HEK293 (cell line): ENCODE data around the gene CLDN6.

Source experiments
- CTCF ChIA-PET: fragments of 350-600 bp; formaldehyde crosslinking; extraction: SDS; loops from one replicate; lab custom pipeline; 2021; ENCODE audit warnings: antibody characterized with exemption; lab: Yijun Ruan, JAX
- POLR2A ChIA-PET: fragments of 300-600 bp; formaldehyde crosslinking; extraction: SDS; loops from one replicate; lab custom pipeline; 2020; ENCODE audit warnings: antibody characterized with exemption, inconsistent platforms; lab: Yijun Ruan, JAX
- H3K27ac ChIP-seq: fragments of 200-500 bp; sonication (Bioruptor generic); 2 replicates; pipeline ENCODE4 v1.5.1; 2014; ENCODE audit warnings: low read depth, low read length, control low read depth, inconsistent platforms; ENCODE audit errors: extremely low read depth
- H3K36me3 ChIP-seq, 2 experiments: fragments of 200-500 bp in 1 of 2; sonication (Bioruptor generic) in 1 of 2; 1 replicate in 1 of 2; 2 replicates in 1 of 2; pipeline ENCODE4 v1.5.1; 2014 to 2017; ENCODE audit warnings: inconsistent platforms in 2 of 2, low read length in 2 of 2; ENCODE audit not compliant: control insufficient read depth in 2 of 2, insufficient read depth in 1 of 2
- H3K4me1 ChIP-seq: fragments of 200-500 bp; sonication (Bioruptor generic); 2 replicates; pipeline ENCODE4 v1.5.1; 2014; ENCODE audit warnings: mild to moderate bottlenecking, low read length, inconsistent platforms; ENCODE audit not compliant: control insufficient read depth, insufficient read depth
- H3K4me3 ChIP-seq: 2 replicates; pipeline ENCODE4 v1.5.1; 2011; ENCODE audit warnings: low read depth, mild to moderate bottlenecking, control low read depth, low read length, moderate library complexity
- H3K9me3 ChIP-seq: fragments of 200-500 bp; sonication (Bioruptor generic); 2 replicates; pipeline ENCODE4 v1.5.1; 2014; ENCODE audit warnings: low read depth, low read length, inconsistent platforms; ENCODE audit not compliant: control insufficient read depth, insufficient read depth
- KLF7 ChIP-seq: fragments of 450-650 bp; formaldehyde crosslinking; IDR thresholded peaks from 2 replicates; pipeline ENCODE4 v1.5.1; 2016; ENCODE audit warnings: missing biosample characterization, missing genetic modification characterization, borderline replicate concordance
- MYNN ChIP-seq: fragments of 450-650 bp; formaldehyde crosslinking; IDR thresholded peaks from 2 replicates; pipeline ENCODE4 v1.5.1; 2016; ENCODE audit warnings: missing biosample characterization, missing genetic modification characterization, borderline replicate concordance
- REST ChIP-seq: fragments of 450-650 bp; formaldehyde crosslinking; IDR thresholded peaks from 2 replicates; pipeline ENCODE4 v1.5.1; 2016; ENCODE audit warnings: missing biosample characterization, missing genetic modification characterization
- SETDB1 ChIP-seq: IDR thresholded peaks from one replicate; pipeline ENCODE4 v1.6.1; 2017; ENCODE audit warnings: mild to moderate bottlenecking, low read length, moderate library complexity, mixed read lengths; ENCODE audit not compliant: insufficient read length
- SP2 ChIP-seq: fragments of 450-650 bp; formaldehyde crosslinking; IDR thresholded peaks from 2 replicates; pipeline ENCODE4 v1.5.1; 2016; ENCODE audit warnings: missing biosample characterization, missing genetic modification characterization
- TRIM28 ChIP-seq: IDR thresholded peaks from 2 replicates; pipeline ENCODE4 v1.6.1; 2011; ENCODE audit warnings: low read length, control low read depth, borderline replicate concordance
- ZBTB48 ChIP-seq: fragments of 450-650 bp; formaldehyde crosslinking; IDR thresholded peaks from 2 replicates; pipeline ENCODE4 v1.5.1; 2016; ENCODE audit warnings: missing biosample characterization, missing genetic modification characterization
- ZEB2 ChIP-seq: fragments of 450-650 bp; formaldehyde crosslinking; IDR thresholded peaks from 2 replicates; pipeline ENCODE4 v1.5.1; 2016; ENCODE audit warnings: missing biosample characterization, missing genetic modification characterization
- ZNF169 ChIP-seq: fragments of 450-650 bp; formaldehyde crosslinking; IDR thresholded peaks from 2 replicates; pipeline ENCODE4 v1.5.1; 2016; ENCODE audit warnings: missing biosample characterization, missing genetic modification characterization
- ZNF175 ChIP-seq: fragments of 450-650 bp; formaldehyde crosslinking; IDR thresholded peaks from 2 replicates; pipeline ENCODE4 v1.5.1; 2016; ENCODE audit warnings: missing biosample characterization, missing genetic modification characterization
- ZNF19 ChIP-seq: fragments of 450-650 bp; formaldehyde crosslinking; IDR thresholded peaks from 2 replicates; pipeline ENCODE4; 2016; ENCODE audit warnings: missing biosample characterization, missing genetic modification characterization, low read depth
- ZNF274 ChIP-seq, 2 experiments: fragments of 200-500 bp in 1 of 2; fragments of 450-650 bp in 1 of 2; sonication (Bioruptor generic) in 1 of 2; formaldehyde crosslinking in 1 of 2; IDR thresholded peaks; 2 replicates each; pipeline versions ENCODE4 v1.5.1 to v1.6.1; 2014 to 2016; ENCODE audit warnings: borderline replicate concordance in 1 of 2, inconsistent platforms in 1 of 2, low read length in 1 of 2, missing biosample characterization in 1 of 2, missing genetic modification characterization in 1 of 2
- ZNF341 ChIP-seq: fragments of 450-650 bp; formaldehyde crosslinking; IDR thresholded peaks from 2 replicates; pipeline ENCODE4; 2016; ENCODE audit warnings: low read depth, missing biosample characterization, missing genetic modification characterization
- ZNF677 ChIP-seq: fragments of 450-650 bp; IDR thresholded peaks from 2 replicates; pipeline ENCODE4 v1.5.0; 2018; ENCODE audit warnings: missing biosample characterization, mild to moderate bottlenecking, missing genetic modification characterization, moderate library complexity
- ZNF768 ChIP-seq: fragments of 450-650 bp; formaldehyde crosslinking; IDR thresholded peaks from 2 replicates; pipeline ENCODE4 v1.5.1; 2018; ENCODE audit warnings: missing biosample characterization, mild to moderate bottlenecking, missing genetic modification characterization
- ZNF792 ChIP-seq: fragments of 450-650 bp; formaldehyde crosslinking; IDR thresholded peaks from 2 replicates; pipeline ENCODE4 v1.5.1; 2016; ENCODE audit warnings: missing biosample characterization, missing genetic modification characterization
- TF ChIP-seq, protein P1 (sequence below): fragments of 450-650 bp; formaldehyde crosslinking; IDR thresholded peaks from 2 replicates; pipeline ENCODE4 v1.5.1; 2016; ENCODE audit warnings: missing biosample characterization, missing genetic modification characterization
- TF ChIP-seq, protein P2 (sequence below): fragments of 450-650 bp; formaldehyde crosslinking; IDR thresholded peaks from 2 replicates; pipeline ENCODE4; 2016; ENCODE audit warnings: missing biosample characterization, missing genetic modification characterization

Gene CLDN6

DNA sequence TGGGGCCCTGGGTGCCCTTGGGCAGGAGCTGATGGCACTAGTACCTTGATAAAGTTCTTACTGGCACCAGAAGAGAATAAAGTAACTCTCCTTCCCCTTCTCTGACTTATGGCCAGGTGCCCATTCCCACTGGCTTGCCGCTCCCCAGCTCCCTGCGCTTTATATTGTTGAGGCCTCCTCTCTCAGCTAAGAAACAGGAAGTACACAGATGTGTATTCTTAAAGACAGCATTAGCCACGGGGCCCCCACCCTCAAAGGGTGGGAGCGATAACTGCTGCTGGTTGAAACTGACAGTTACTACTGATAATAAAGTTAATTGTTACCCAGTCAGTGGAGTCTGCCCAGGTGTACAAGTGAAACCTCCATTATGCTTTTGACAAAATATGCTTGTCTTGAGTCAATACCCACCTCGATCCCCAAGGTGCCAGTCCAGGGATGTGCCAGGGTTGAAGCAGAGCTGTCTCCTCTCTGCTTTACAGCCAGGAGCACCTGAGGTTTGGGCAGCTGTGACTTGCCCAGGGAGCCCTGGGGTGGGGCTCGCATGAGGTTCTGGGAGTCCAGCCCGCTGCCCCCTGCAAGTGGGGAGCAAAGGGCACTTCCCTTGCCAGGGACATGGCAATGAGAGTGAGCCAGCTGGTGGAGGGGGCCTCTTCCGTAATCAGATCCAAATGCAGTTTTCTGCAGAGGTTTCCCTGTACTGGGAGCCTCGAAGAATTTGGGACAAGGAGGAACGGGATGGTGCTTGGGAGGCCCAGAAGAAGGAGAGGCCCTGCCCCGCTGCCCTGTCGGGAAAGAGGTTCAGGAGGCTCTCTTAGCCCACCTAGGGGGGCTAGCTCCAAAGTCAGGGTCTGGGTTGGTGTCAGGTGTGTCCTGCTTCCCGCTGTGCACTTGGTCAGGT lies 10.7 kb downstream of the CLDN6 start:
- Histone ChIP-seq H3K4me1 (no peaks in the 10 kb centered on the region; the same call in 1 of the 2 replicates), H3K36me3 (no peaks in the 10 kb centered on the region), H3K4me3 (no peak overlapping the region)
- CTCF ChIA-PET, result interaction anchor here (0.6 to 9.6 kb wide), 2 partner anchors 24 to 108 kb away, joined by 3 to 149 read pairs; no protein-coding TSS in a partner anchor
- POLR2A ChIA-PET, result interaction anchor here (12.4 kb wide), 1 partner anchor 16 kb away, joined by 247 read pairs; the partner anchor contains the start of genes CLDN6, HCFC1R1, THOC6 and TNFRSF12A
- TF ChIP-seq ZNF175 (tag by site-specific recombination) (no peak), ZNF768 (tag by site-specific recombination) (no peak), SETDB1 (no peak), ZNF169 (tag by site-specific recombination) (no peak), REST (tag by site-specific recombination) (no peak), TRIM28 (no peak), ZNF274 (IDR thresholded peaks at IDR 0.05; ENCODE audit: low read length) (no peak), ZNF274 (tag by site-specific recombination; IDR thresholded peaks at IDR 0.05; ENCODE audit: borderline replicate concordance) (no peak), ZBTB48 (tag by site-specific recombination) (no peak), ZEB2 (tag by site-specific recombination) (no peak), MYNN (tag by site-specific recombination) (no peak), KLF7 (tag by site-specific recombination) (no peak), SP2 (tag by site-specific recombination) (no peak), ZNF341 (tag by site-specific recombination) (no peak), ZNF19 (tag by site-specific recombination) (no peak), ZNF792 (tag by site-specific recombination) (no peak), ZNF677 (tag by site-specific recombination) (no peak)
- TF ChIP-seq, protein P1, sequence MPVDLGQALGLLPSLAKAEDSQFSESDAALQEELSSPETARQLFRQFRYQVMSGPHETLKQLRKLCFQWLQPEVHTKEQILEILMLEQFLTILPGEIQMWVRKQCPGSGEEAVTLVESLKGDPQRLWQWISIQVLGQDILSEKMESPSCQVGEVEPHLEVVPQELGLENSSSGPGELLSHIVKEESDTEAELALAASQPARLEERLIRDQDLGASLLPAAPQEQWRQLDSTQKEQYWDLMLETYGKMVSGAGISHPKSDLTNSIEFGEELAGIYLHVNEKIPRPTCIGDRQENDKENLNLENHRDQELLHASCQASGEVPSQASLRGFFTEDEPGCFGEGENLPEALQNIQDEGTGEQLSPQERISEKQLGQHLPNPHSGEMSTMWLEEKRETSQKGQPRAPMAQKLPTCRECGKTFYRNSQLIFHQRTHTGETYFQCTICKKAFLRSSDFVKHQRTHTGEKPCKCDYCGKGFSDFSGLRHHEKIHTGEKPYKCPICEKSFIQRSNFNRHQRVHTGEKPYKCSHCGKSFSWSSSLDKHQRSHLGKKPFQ (tag by site-specific recombination), result no peak
- TF ChIP-seq, protein P2, sequence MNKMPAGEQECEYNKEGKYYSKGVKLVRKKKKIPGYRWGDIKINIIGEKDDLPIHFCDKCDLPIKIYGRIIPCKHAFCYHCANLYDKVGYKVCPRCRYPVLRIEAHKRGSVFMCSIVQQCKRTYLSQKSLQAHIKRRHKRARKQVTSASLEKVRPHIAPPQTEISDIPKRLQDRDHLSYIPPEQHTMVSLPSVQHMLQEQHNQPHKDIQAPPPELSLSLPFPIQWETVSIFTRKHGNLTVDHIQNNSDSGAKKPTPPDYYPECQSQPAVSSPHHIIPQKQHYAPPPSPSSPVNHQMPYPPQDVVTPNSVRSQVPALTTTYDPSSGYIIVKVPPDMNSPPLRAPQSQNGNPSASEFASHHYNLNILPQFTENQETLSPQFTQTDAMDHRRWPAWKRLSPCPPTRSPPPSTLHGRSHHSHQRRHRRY, result no peak
- TF ChIP-seq, all 188 proteins: peak for 0
- Histone ChIP-seq H3K9me3 (no peaks in the 10 kb centered on the region), H3K27ac (no peak overlapping the region)
